GM19238 (cell line): ENCODE data around the gene GCHFR.

Experiments
- DNase-seq: peaks from one replicate; pipeline ENCODE4 v3.0.0; 2011; ENCODE audit warnings: low spot score; ENCODE audit not compliant: insufficient read length

The GCHFR gene

GRCh38 chr15:40754883-40755811 is 8.7 kb upstream of the GCHFR start, which contains the start of gene RMDN3:
Gene RMDN3 (minus strand): TSS chr15:40755254. CDS start chr15:40754783, 471 bp downstream.
- DNase-seq = peak; percentile 89

GRCh38 chr15:40755812-40756208 is 8.1 kb upstream of the GCHFR start:
- DNase-seq = no peak

- DNase-seq = no peak
Measured at GRCh38 chr15:40756938-40757337, 6.9 kb upstream of the GCHFR start.

GRCh38 chr15:40759961-40760360 is 3.9 kb upstream of the GCHFR start:
- no peak for DNase-seq

- peak; percentile 46 for DNase-seq
Measured at GRCh38 chr15:40762919-40763800, 708 bp upstream of the GCHFR start.

- no peak for DNase-seq
Measured at GRCh38 chr15:40764629-40765103, 798 bp downstream of the GCHFR start.

- DNase-seq = no peak
Measured at GRCh38 chr15:40766194-40766815, 2.4 kb downstream of the GCHFR start.

- DNase-seq = no peak
Measured at GRCh38 chr15:40766906-40767837, 3.3 kb downstream of the GCHFR start.

- DNase-seq = no peak
Measured at GRCh38 chr15:40767838-40768500, 4.1 kb downstream of the GCHFR start.

GRCh38 chr15:40768521-40769273 is 4.8 kb downstream of the GCHFR start:
- no peak for DNase-seq

GRCh38 chr15:40769274-40770146 is 5.6 kb downstream of the GCHFR start, which contains the start of gene C15orf62:
Gene C15orf62 (plus strand): TSS chr15:40769980. CDS start chr15:40770496, 516 bp downstream.
- peak; percentile 46 for DNase-seq

GRCh38 chr15:40770147-40770721 is 6.4 kb downstream of the GCHFR start:
- DNase-seq = no peak

- no peak for DNase-seq
Measured at GRCh38 chr15:40771242-40771641, 7.4 kb downstream of the GCHFR start.

- DNase-seq = no peak
Measured at GRCh38 chr15:40772014-40772413, 8.1 kb downstream of the GCHFR start.

GRCh38 chr15:40773496-40773895 is 9.6 kb downstream of the GCHFR start:
- no peak for DNase-seq

GRCh38 chr15:40773902-40774301 is 10.0 kb downstream of the GCHFR start:
- no peak for DNase-seq

GRCh38 chr15:40775007-40775406 is 11.1 kb downstream of the GCHFR start:
- DNase-seq = no peak
